GM21529 (cell line): ENCODE measurements around the gene LILRB1.
"Not testable (repeated sequence)": the region's sequence is repeated elsewhere in the genome, so short reads cannot be mapped to it uniquely, and the experiment has no call there.

Experiments used
- ATAC-seq: cut with Tn5 transposase; IDR thresholded peaks from one replicate; pipeline ENCODE4 v1.9.1; 2021; ENCODE audit not compliant: unreplicated experiment

LILRB1 gene

GRCh38 chr19:54630262-54630661 is at the start of gene LILRB1:
TSS of gene LILRB1 (plus strand) at chr19:54630484. CDS start at chr19:54631074, 590 bp downstream.
- not testable (repeated sequence) for ATAC-seq

- ATAC-seq, result no peak
Measured at GRCh38 chr19:54586397-54586796, 43.9 kb upstream of the LILRB1 start.

GRCh38 chr19:54587026-54587425 is 43.3 kb upstream of the LILRB1 start:
- ATAC-seq, result no peak

- ATAC-seq, result not testable (repeated sequence)
Measured at GRCh38 chr19:54593445-54593844, 36.8 kb upstream of the LILRB1 start, which contains the start of gene LILRA1. TSS of gene LILRA1 (plus strand) at chr19:54593632. CDS start at chr19:54594245, 613 bp downstream.

GRCh38 chr19:54593931-54594626 is 36.2 kb upstream of the LILRB1 start:
- ATAC-seq, result not testable (repeated sequence)

- no peak for ATAC-seq
Measured at GRCh38 chr19:54594737-54595136, 35.5 kb upstream of the LILRB1 start.

- not testable (repeated sequence) for ATAC-seq
Measured at GRCh38 chr19:54595680-54596436, 34.4 kb upstream of the LILRB1 start.

GRCh38 chr19:54600212-54600611 is 30.1 kb upstream of the LILRB1 start:
- no peak for ATAC-seq

GRCh38 chr19:54606230-54606629 is 24.1 kb upstream of the LILRB1 start:
- ATAC-seq, result no peak

GRCh38 chr19:54606891-54607784 is 23.1 kb upstream of the LILRB1 start:
- ATAC-seq, result peak; percentile 67

GRCh38 chr19:54607785-54608150 is 22.5 kb upstream of the LILRB1 start:
- no peak for ATAC-seq

GRCh38 chr19:54608205-54608604 is 22.1 kb upstream of the LILRB1 start:
- ATAC-seq, result no peak

GRCh38 chr19:54608792-54609191 is 21.5 kb upstream of the LILRB1 start:
- ATAC-seq, result no peak

GRCh38 chr19:54609356-54609791 is 20.9 kb upstream of the LILRB1 start:
- ATAC-seq, result no peak

GRCh38 chr19:54612428-54612827 is 17.9 kb upstream of the LILRB1 start:
- no peak for ATAC-seq

GRCh38 chr19:54614726-54615125 is 15.6 kb upstream of the LILRB1 start:
- ATAC-seq, result no peak

- no peak for ATAC-seq
Measured at GRCh38 chr19:54616057-54616456, 14.2 kb upstream of the LILRB1 start.

GRCh38 chr19:54616821-54617560 is 13.3 kb upstream of the LILRB1 start:
- ATAC-seq, result peak; percentile 85

GRCh38 chr19:54620464-54620863 is 9.8 kb upstream of the LILRB1 start:
- no peak for ATAC-seq

GRCh38 chr19:54622431-54622830 is 7.9 kb upstream of the LILRB1 start:
- no peak for ATAC-seq
